Measurements from ENCODE around the gene NPHP1.
A peak's percentile ranks its signal among the peaks of the same experiment; 100 is the strongest.
"Not testable (repeated sequence)": the region's sequence is repeated elsewhere in the genome, so short reads cannot be mapped to it uniquely, and the experiment has no call there.

The NPHP1 gene

GRCh38 chr2:110101280-110101844, 103.5 kb downstream of the NPHP1 start:
- TF ChIP-seq CTCF (IDR thresholded peaks at IDR 0.05; ENCODE audit: insufficient read depth, low read depth, low read length, missing control alignments) = no peak
- H3K4me3 ChIP-seq (ENCODE audit: low read length) = no peak overlapping the region
- DNase-seq (ENCODE audit: low read depth) = peak; percentile 100

- H3K4me3 ChIP-seq (ENCODE audit: low read length) = not testable (repeated sequence)
Observed at GRCh38 chr2:110100880-110101279, 103.9 kb downstream of the NPHP1 start.

GRCh38 chr2:110100480-110100879, 104.3 kb downstream of the NPHP1 start:
- DNase-seq (ENCODE audit: low read depth) = no peak
- TF ChIP-seq CTCF (IDR thresholded peaks at IDR 0.05; ENCODE audit: insufficient read depth, low read depth, low read length, missing control alignments) = no peak
- H3K4me3 ChIP-seq (ENCODE audit: low read length) = no peak overlapping the region

More at GRCh38 chr2:110100880-110101279, 103.9 kb downstream of the NPHP1 start:
- not testable (repeated sequence) for DNase-seq (ENCODE audit: low read depth)

- H3K4me3 ChIP-seq (ENCODE audit: low read length) = no peak overlapping the region
- no peak for TF ChIP-seq CTCF (IDR thresholded peaks at IDR 0.05; ENCODE audit: insufficient read depth, low read depth, low read length, missing control alignments)
- DNase-seq (ENCODE audit: low read depth) = no peak
Observed at GRCh38 chr2:110099471-110100225, 105.2 kb downstream of the NPHP1 start.

GRCh38 chr2:110099038-110099425, 105.8 kb downstream of the NPHP1 start:
- no peak for TF ChIP-seq CTCF (IDR thresholded peaks at IDR 0.05; ENCODE audit: insufficient read depth, low read depth, low read length, missing control alignments)
- DNase-seq (ENCODE audit: low read depth) = no peak
- H3K4me3 ChIP-seq (ENCODE audit: low read length) = no peak overlapping the region

- no peak for TF ChIP-seq CTCF (IDR thresholded peaks at IDR 0.05; ENCODE audit: insufficient read depth, low read depth, low read length, missing control alignments)
- no peak overlapping the region for H3K4me3 ChIP-seq (ENCODE audit: low read length)
- peak; percentile 87 for DNase-seq (ENCODE audit: low read depth)
Observed at GRCh38 chr2:110097506-110098220, 107.2 kb downstream of the NPHP1 start.

GRCh38 chr2:110095994-110096633, 108.7 kb downstream of the NPHP1 start:
- no peak for TF ChIP-seq CTCF (IDR thresholded peaks at IDR 0.05; ENCODE audit: insufficient read depth, low read depth, low read length, missing control alignments)
- H3K4me3 ChIP-seq (ENCODE audit: low read length) = no peak overlapping the region
- no peak for DNase-seq (ENCODE audit: low read depth)

- H3K4me3 ChIP-seq (ENCODE audit: low read length); DNase-seq (ENCODE audit: low read depth): not testable (repeated sequence)
Observed at GRCh38 chr2:110094884-110095534, 109.8 kb downstream of the NPHP1 start.

- DNase-seq (ENCODE audit: low read depth) = not testable (repeated sequence)
Observed at GRCh38 chr2:110093924-110094323, 110.9 kb downstream of the NPHP1 start.

GRCh38 chr2:110090164-110090563, 114.6 kb downstream of the NPHP1 start:
- H3K4me3 ChIP-seq (ENCODE audit: low read length); DNase-seq (ENCODE audit: low read depth): not testable (repeated sequence)

More at GRCh38 chr2:110093924-110094323, 110.9 kb downstream of the NPHP1 start:
- H3K4me3 ChIP-seq (ENCODE audit: low read length) = not testable (repeated sequence)

Data from epithelial cell of esophagus (primary cell).